ENCODE measurements around the gene ATG4D. TPM values are rescaled to one million over a fixed set of nuclear protein-coding genes. Genes with fewer than 3 reads are reported as not detected.

The ATG4D gene
- total RNA-seq, 6 experiments from 2014 or later, result 8.1 to 19.7 (median 11.8) TPM

DNA sequence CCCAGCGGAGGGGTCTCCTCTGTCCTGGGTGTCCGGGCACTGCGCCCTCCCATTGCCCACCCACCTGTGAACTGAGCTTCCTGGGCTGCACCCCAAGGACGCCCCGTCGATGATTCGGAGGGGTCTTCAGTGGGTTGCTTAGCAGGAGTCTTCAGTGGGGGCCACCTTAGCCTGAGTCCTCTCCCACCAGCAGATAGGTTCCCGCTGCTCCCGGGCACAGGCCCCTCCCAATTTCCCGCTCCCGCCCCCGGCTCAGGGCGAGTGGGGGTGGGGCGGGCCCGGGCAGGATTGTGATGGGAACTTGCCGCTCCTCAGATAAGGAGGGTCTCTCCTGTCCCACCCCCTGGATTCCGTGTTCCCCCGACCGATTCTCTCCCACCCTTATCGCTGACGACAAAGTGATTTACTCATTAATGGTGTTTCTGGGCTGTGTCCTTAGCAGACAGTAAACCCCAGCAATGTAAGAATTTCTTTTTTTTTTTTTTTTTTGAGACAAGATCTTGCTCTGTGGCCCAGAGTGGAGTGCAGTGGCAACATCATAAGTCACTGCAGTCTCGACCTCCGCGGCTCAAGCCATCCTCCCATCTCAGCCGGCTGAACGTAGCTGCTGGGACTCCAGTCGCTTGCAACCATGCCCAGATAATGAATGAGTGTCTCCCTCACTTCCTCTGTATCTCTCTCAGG, 25.8 kb upstream of the ATG4D start:
- Histone ChIP-seq H3K27ac (no peak overlapping the region), H3K27me3 (peaks cover 0 to 20% of the 10 kb centered on the region in 2 donors), H3K9me3 (no peaks in the 10 kb centered on the region), H3K36me3 (no peaks in the 10 kb centered on the region), H3K4me3 (peak overlapping the region in 2 of 3 donors; percentile 15 to 40), H3K4me1 (peaks cover 0 to 6% (median 0%) of the 10 kb centered on the region in 4 donors)
- WGBS (ENCODE audit: insufficient coverage, low coverage, low lambda C conversion rate, missing lambda C conversion rate), result 3% methylated on average over 15 of the region's 27 CpGs
- peak; percentile 45 to 57 (median 46) for ATAC-seq
- intact Hi-C loops (cut with DNase I), result no loop called here
- no peak for DNase-seq
- TF ChIP-seq, protein P1, sequence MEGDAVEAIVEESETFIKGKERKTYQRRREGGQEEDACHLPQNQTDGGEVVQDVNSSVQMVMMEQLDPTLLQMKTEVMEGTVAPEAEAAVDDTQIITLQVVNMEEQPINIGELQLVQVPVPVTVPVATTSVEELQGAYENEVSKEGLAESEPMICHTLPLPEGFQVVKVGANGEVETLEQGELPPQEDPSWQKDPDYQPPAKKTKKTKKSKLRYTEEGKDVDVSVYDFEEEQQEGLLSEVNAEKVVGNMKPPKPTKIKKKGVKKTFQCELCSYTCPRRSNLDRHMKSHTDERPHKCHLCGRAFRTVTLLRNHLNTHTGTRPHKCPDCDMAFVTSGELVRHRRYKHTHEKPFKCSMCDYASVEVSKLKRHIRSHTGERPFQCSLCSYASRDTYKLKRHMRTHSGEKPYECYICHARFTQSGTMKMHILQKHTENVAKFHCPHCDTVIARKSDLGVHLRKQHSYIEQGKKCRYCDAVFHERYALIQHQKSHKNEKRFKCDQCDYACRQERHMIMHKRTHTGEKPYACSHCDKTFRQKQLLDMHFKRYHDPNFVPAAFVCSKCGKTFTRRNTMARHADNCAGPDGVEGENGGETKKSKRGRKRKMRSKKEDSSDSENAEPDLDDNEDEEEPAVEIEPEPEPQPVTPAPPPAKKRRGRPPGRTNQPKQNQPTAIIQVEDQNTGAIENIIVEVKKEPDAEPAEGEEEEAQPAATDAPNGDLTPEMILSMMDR (IDR thresholded peaks at IDR 0.05), result no peak
- no peak for TF ChIP-seq POLR2A (IDR thresholded peaks at IDR 0.05)

DNA sequence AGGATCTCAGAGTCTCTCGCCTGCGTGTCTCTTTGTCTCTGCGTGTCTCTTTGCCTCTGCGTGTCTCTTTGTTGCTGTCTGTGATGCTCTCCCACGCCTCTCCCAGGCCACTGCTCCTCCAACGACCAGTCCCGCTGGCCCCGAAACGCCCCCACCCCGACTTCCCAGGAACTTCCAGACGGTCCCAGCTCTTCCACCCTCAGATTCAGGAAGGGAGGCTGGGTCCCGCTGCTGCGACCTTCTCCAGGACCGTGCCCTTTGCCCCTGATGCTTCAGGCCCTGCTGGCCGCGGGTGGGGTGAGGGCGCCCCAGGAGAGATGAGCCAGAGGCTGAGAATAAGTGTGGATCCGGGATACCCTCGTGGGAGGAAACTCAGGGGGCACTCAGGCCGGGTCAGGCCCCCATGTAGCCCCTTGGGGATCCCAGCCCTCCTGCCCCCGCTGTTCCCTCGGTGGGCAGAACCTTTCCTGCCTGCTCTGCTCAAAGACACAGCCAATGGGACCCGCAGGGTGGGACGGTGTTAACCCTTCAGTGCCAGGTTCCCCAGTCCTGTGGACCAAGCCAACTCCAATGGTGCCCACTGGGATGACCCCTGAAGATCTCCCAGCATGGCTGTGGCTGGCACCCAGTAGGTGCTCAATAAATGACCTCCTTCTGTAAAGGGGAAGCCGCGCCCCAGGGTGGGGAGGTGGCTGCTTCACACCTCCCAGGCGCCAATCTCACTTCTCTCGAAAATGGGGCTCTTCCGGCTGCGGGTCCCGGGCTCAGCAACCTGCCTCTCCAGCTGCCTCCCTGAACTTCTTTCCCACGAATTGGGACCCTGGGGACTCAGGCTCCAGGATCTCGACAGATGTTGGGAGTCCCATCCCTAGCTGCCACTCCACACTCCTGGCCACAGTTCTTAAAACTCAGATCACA, 25.0 kb upstream of the ATG4D start:
- no peak for DNase-seq
- TF ChIP-seq, protein P1 (IDR thresholded peaks at IDR 0.05), result no peak
- no peak for TF ChIP-seq POLR2A (IDR thresholded peaks at IDR 0.05)
- Histone ChIP-seq H3K27ac (no peak overlapping the region), H3K9me3 (no peaks in the 10 kb centered on the region), H3K4me3 (no peak overlapping the region), H3K4me1 (peaks cover 0 to 6% (median 0%) of the 10 kb centered on the region in 4 donors), H3K27me3 (peaks cover 0 to 12% of the 10 kb centered on the region in 2 donors), H3K36me3 (no peaks in the 10 kb centered on the region)
- ATAC-seq, result peak in 2 of 4 donors; percentile 12 to 18
- 0% methylated on average over 11 of the region's 33 CpGs for WGBS (ENCODE audit: insufficient coverage, low coverage, low lambda C conversion rate, missing lambda C conversion rate)
- intact Hi-C loops (cut with DNase I), result no loop called here

DNA sequence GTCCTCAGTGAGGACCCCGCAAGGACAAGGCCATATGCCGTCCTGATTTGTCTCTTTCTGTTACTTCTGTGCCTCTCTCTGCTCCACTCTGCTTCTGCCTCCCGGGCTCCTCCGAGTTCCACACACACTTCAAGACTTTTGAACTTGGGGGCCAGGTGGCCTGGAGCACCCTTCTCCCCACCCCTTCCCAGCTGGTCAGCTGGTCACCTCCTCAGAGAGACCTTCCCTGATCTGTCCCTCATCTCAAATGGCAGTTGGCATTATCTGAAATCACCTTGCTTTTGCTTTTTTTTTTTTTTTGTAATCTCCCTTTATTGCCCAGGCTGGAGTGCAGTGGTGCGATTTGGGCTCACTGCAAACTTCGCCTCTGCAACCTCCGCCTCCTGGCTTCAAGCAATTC, 24.3 kb upstream of the ATG4D start:
- intact Hi-C loops (cut with DNase I), result no loop called here
- DNase-seq (no peak), ATAC-seq (no peak)
- Histone ChIP-seq H3K4me1 (peaks cover 0 to 6% (median 0%) of the 10 kb centered on the region in 4 donors), H3K27ac (no peak overlapping the region), H3K27me3 (peaks cover 0 to 7% of the 10 kb centered on the region in 2 donors), H3K9me3 (no peaks in the 10 kb centered on the region), H3K4me3 (no peak overlapping the region), H3K36me3 (no peaks in the 10 kb centered on the region)
- 66% methylated on average over 5 of the region's 7 CpGs for WGBS (ENCODE audit: insufficient coverage, low coverage, low lambda C conversion rate, missing lambda C conversion rate)
- TF ChIP-seq, protein P1 (IDR thresholded peaks at IDR 0.05), result no peak
- TF ChIP-seq POLR2A (IDR thresholded peaks at IDR 0.05), result no peak

DNA sequence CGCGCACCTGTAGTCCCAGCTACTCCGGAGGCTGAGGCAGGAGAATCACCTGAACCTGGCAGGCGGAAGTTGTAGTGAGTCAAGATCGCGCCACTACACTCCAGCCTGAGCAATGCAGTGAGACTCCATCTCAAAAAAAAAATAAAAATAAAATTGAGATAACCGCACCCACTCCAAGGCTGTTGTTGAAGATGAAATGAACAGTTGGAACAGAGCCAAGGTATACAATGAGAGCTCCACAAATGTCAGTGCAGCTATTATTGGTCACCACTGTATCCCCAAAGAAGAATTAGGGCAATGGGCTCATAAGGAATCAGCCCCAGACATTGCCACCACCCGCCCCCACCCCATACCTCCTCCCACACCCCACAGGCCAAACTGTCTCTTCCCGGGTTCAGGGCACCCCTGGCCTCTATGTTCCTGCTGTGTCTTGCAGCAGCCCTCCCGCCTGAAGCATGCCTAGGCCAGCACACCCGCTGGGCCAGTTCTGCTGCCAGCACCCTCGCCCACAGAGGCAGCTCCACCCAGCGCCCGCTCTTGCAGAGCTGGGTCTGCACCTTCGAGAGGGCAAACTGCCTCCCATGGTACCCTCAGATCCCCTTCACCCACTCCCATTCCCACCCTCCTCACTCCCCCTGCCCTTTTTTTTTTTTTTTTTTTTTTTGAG, 22.9 kb upstream of the ATG4D start:
- Histone ChIP-seq H3K9me3 (no peaks in the 10 kb centered on the region), H3K4me1 (peaks cover 0 to 6% (median 0%) of the 10 kb centered on the region in 4 donors), H3K27me3 (no peaks in the 10 kb centered on the region), H3K27ac (no peak overlapping the region), H3K36me3 (no peaks in the 10 kb centered on the region), H3K4me3 (no peak overlapping the region)
- intact Hi-C loops (cut with DNase I), result no loop called here
- WGBS (ENCODE audit: insufficient coverage, low coverage, low lambda C conversion rate, missing lambda C conversion rate), result 91% methylated on average over 12 of the region's 15 CpGs
- ATAC-seq, result no peak
- DNase-seq, result no peak
- TF ChIP-seq, protein P1 (IDR thresholded peaks at IDR 0.05), result no peak
- TF ChIP-seq POLR2A (IDR thresholded peaks at IDR 0.05), result no peak
